Liver (tissue), 9 donors: Measurements from ENCODE around the gene GAGE10. TPM values are rescaled to one million over a fixed set of nuclear protein-coding genes. Genes with fewer than 3 reads are reported as not detected.

Experiments used
- DNase-seq: peaks from one replicate; pipeline ENCODE4 v3.0.0-alpha.2; 2017; ENCODE audit warnings: low spot score
- H3K27ac ChIP-seq, 2 donors: one replicate each; pipeline ENCODE4 v1.7.0; 2013; ENCODE audit warnings: inconsistent platforms in 2 of 2, low read length in 2 of 2, control low read depth in 1 of 2, low read depth in 1 of 2, mild to moderate bottlenecking in 1 of 2
- H3K27me3 ChIP-seq, 4 donors: one replicate each; pipeline versions ENCODE4 v1.6.1 to v1.7.0; 2013; ENCODE audit warnings: low read length in 3 of 4, inconsistent platforms in 1 of 4, mild to moderate bottlenecking in 1 of 4, moderate library complexity in 1 of 4; ENCODE audit not compliant: control insufficient read depth in 4 of 4, insufficient read depth in 4 of 4
- H3K36me3 ChIP-seq, 4 donors: one replicate each; pipeline versions ENCODE4 v1.6.1 to v1.7.0; 2013; ENCODE audit warnings: low read length in 3 of 4, mild to moderate bottlenecking in 3 of 4, low read depth in 1 of 4, moderate library complexity in 1 of 4; ENCODE audit not compliant: control insufficient read depth in 4 of 4, insufficient read depth in 3 of 4
- H3K4me1 ChIP-seq, 4 donors: one replicate each; pipeline versions ENCODE4 v1.6.1 to v1.7.0; 2013; ENCODE audit warnings: low read length in 3 of 4, mild to moderate bottlenecking in 3 of 4, moderate library complexity in 1 of 4; ENCODE audit not compliant: control insufficient read depth in 4 of 4, insufficient read depth in 4 of 4
- H3K4me3 ChIP-seq, 3 donors: one replicate each; pipeline versions ENCODE4 v1.6.1 to v1.7.0; 2013; ENCODE audit warnings: low read length in 3 of 3, control low read depth in 1 of 3, low read depth in 1 of 3, mild to moderate bottlenecking in 1 of 3
- H3K9ac ChIP-seq, 2 donors: one replicate each; pipeline ENCODE4 v1.7.0; 2013; ENCODE audit warnings: low read length in 2 of 2, mild to moderate bottlenecking in 2 of 2, moderate library complexity in 2 of 2, control low read depth in 1 of 2, low read depth in 1 of 2
- H3K9me3 ChIP-seq, 4 donors: one replicate each; pipeline versions ENCODE4 v1.6.1 to v1.7.0; 2013; ENCODE audit warnings: low read length in 3 of 4; ENCODE audit not compliant: control insufficient read depth in 4 of 4
- CTCF ChIP-seq: fragments of 150-350 bp; IDR thresholded peaks from 2 replicates; pipeline ENCODE4 v1.5.1; 2017; ENCODE audit warnings: improper control_type of control experiment, low read depth, low read length; ENCODE audit not compliant: missing input control
- FOXA1 ChIP-seq: IDR thresholded peaks from 2 replicates; pipeline ENCODE4 v1.6.1; 2016; ENCODE audit warnings: antibody characterized with exemption
- FOXA2 ChIP-seq: IDR thresholded peaks from 2 replicates; pipeline ENCODE4 v1.6.1; 2016; ENCODE audit warnings: antibody characterized with exemption
- GABPA ChIP-seq, 2 donors: IDR thresholded peaks in 1 of 2; conservative IDR thresholded peaks in 1 of 2; 2 replicates each; pipeline ENCODE4 v1.6.1; 2016; ENCODE audit warnings: antibody characterized with exemption in 2 of 2, mild to moderate bottlenecking in 1 of 2, moderate library complexity in 1 of 2
- HNF4A ChIP-seq, 2 donors: conservative IDR thresholded peaks; 2 replicates each; pipeline ENCODE4 v1.6.1; 2016; ENCODE audit warnings: antibody characterized with exemption in 2 of 2, mild to moderate bottlenecking in 2 of 2
- HNF4G ChIP-seq: IDR thresholded peaks from 2 replicates; pipeline ENCODE4 v1.6.1; 2016; ENCODE audit warnings: antibody characterized with exemption
- JUND ChIP-seq, 2 donors: IDR thresholded peaks; 2 replicates each; pipeline ENCODE4 v1.6.1; 2016; ENCODE audit warnings: antibody characterized with exemption in 2 of 2
- NR2F2 ChIP-seq: IDR thresholded peaks from 2 replicates; pipeline ENCODE4 v1.6.1; 2016; ENCODE audit warnings: antibody characterized with exemption
- RAD21 ChIP-seq, 2 donors: IDR thresholded peaks; 2 replicates each; pipeline ENCODE4 v1.6.1; 2016; ENCODE audit warnings: antibody characterized with exemption in 2 of 2, mild to moderate bottlenecking in 2 of 2
- RXRA ChIP-seq, 2 donors: IDR thresholded peaks; 2 replicates each; pipeline ENCODE4 v1.6.1; 2017 to 2018; ENCODE audit warnings: antibody characterized with exemption in 2 of 2, mild to moderate bottlenecking in 1 of 2
- TAF1 ChIP-seq: conservative IDR thresholded peaks from 2 replicates; pipeline ENCODE4 v1.6.1; 2016; ENCODE audit warnings: antibody characterized with exemption, mild to moderate bottlenecking
- YY1 ChIP-seq: IDR thresholded peaks from 2 replicates; pipeline ENCODE4 v1.6.1; 2016; ENCODE audit warnings: antibody characterized with exemption, mild to moderate bottlenecking
- ZBTB33 ChIP-seq: IDR thresholded peaks from 2 replicates; pipeline ENCODE4 v1.6.1; 2016; ENCODE audit warnings: antibody characterized with exemption
- WGBS: extraction: QIAGEN DNeasy Blood & Tissue Kit; methylation state at CpG from one replicate; pipeline ENCODE4 v1.1.7; 2013; 5-methylcytosine and 5-hydroxymethylcytosine counted together
- polyA plus RNA-seq, 2 donors: library from polyadenylated mRNA; stranded (reverse) in 1 of 2; unstranded in 1 of 2; fragments of 200-250 nt in 1 of 2; fragments of >200 nt in 1 of 2; fragmentation: Nextera tagmentation in 1 of 2; extraction: Ambion mirVana in 1 of 2; gene quantifications; one replicate each; pipeline versions ENCODE4 v1.2.1 to v1.2.3, GENCODE V29; 2013 to 2015
- total RNA-seq, 2 donors: library from RNA; depleted of rRNA; stranded (reverse); fragments of >200 nt; gene quantifications; one replicate each; pipeline ENCODE4 v1.2.3, GENCODE V29; 2014
- TF ChIP-seq, protein P1 (sequence below): IDR thresholded peaks from 2 replicates; pipeline ENCODE4 v1.6.1; 2016; ENCODE audit warnings: antibody characterized with exemption
- TF ChIP-seq, protein P2 (sequence below): IDR thresholded peaks from 2 replicates; pipeline ENCODE4 v1.6.1; 2016; ENCODE audit warnings: antibody characterized with exemption, mild to moderate bottlenecking
- TF ChIP-seq, protein P3 (sequence below): IDR thresholded peaks from 2 replicates; pipeline ENCODE4 v1.6.1; 2016; ENCODE audit warnings: antibody characterized with exemption
- donor health status: healthy.
- donor health status: healthy.
- donor health status: healthy.
- donor health status: healthy.
- donor health status: healthy.

GAGE10 gene
- total and polyA plus RNA-seq, 4 donors = not detected

GRCh38 chrX:49268702-49269009, 34.8 kb upstream of the GAGE10 start:
- Histone ChIP-seq H3K4me3 (peak overlapping the region; percentile 28 to 58 (median 48)), H3K36me3 (no peaks in the 10 kb centered on the region), H3K27me3 (no peaks in the 10 kb centered on the region), H3K27ac (peak overlapping the region; percentile 92 to 99), H3K9ac (peak overlapping the region in 1 of 2 donors; percentile 8), H3K9me3 (no peaks in the 10 kb centered on the region), H3K4me1 (peaks cover 9 to 41% (median 28%) of the 10 kb centered on the region in 4 donors)
- no peak for DNase-seq
- 1% methylated on average over 4 of the region's 4 CpGs for WGBS
- TF ChIP-seq HNF4G (no peak), GABPA (IDR thresholded peaks at IDR 0.05 in 1 of 2, conservative IDR thresholded peaks at IDR 0.05 in 1 of 2) (no peak), RXRA (IDR thresholded peaks at IDR 0.05) (no peak), FOXA1 (no peak), RAD21 (IDR thresholded peaks at IDR 0.05) (no peak), YY1 (no peak), FOXA2 (no peak), TAF1 (no peak), CTCF (no peak), ZBTB33 (no peak)
- TF ChIP-seq, protein P1, sequence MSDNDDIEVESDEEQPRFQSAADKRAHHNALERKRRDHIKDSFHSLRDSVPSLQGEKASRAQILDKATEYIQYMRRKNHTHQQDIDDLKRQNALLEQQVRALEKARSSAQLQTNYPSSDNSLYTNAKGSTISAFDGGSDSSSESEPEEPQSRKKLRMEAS = no peak
- TF ChIP-seq, protein P2, sequence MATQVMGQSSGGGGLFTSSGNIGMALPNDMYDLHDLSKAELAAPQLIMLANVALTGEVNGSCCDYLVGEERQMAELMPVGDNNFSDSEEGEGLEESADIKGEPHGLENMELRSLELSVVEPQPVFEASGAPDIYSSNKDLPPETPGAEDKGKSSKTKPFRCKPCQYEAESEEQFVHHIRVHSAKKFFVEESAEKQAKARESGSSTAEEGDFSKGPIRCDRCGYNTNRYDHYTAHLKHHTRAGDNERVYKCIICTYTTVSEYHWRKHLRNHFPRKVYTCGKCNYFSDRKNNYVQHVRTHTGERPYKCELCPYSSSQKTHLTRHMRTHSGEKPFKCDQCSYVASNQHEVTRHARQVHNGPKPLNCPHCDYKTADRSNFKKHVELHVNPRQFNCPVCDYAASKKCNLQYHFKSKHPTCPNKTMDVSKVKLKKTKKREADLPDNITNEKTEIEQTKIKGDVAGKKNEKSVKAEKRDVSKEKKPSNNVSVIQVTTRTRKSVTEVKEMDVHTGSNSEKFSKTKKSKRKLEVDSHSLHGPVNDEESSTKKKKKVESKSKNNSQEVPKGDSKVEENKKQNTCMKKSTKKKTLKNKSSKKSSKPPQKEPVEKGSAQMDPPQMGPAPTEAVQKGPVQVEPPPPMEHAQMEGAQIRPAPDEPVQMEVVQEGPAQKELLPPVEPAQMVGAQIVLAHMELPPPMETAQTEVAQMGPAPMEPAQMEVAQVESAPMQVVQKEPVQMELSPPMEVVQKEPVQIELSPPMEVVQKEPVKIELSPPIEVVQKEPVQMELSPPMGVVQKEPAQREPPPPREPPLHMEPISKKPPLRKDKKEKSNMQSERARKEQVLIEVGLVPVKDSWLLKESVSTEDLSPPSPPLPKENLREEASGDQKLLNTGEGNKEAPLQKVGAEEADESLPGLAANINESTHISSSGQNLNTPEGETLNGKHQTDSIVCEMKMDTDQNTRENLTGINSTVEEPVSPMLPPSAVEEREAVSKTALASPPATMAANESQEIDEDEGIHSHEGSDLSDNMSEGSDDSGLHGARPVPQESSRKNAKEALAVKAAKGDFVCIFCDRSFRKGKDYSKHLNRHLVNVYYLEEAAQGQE = no peak
- TF ChIP-seq, protein P3, sequence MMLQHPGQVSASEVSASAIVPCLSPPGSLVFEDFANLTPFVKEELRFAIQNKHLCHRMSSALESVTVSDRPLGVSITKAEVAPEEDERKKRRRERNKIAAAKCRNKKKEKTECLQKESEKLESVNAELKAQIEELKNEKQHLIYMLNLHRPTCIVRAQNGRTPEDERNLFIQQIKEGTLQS = no peak

GRCh38 chrX:49269010-49269766, 34.3 kb upstream of the GAGE10 start:
- peak overlapping the region; percentile 48 to 94 for H3K9ac ChIP-seq
- WGBS = under 1% methylated on average over 45 of the region's 45 CpGs
- H3K4me1 ChIP-seq = peaks cover 9 to 43% (median 29%) of the 10 kb centered on the region in 4 donors
- peak overlapping the region; percentile 92 to 99 for H3K27ac ChIP-seq
- peak overlapping the region; percentile 71 to 81 (median 76) for H3K4me3 ChIP-seq
- H3K27me3 ChIP-seq = no peaks in the 10 kb centered on the region
- H3K9me3 ChIP-seq = no peaks in the 10 kb centered on the region
- H3K36me3 ChIP-seq = no peaks in the 10 kb centered on the region
- DNase-seq = peak; percentile 89
- TF ChIP-seq ZBTB33 (no peak), HNF4A (conservative IDR thresholded peaks at IDR 0.05) (peak in 1 of 2 donors; percentile 12), FOXA2 (no peak), RAD21 (IDR thresholded peaks at IDR 0.05) (no peak), CTCF (no peak), JUND (IDR thresholded peaks at IDR 0.05) (peak; percentile 7 to 36), NR2F2 (no peak), GABPA (IDR thresholded peaks at IDR 0.05 in 1 of 2, conservative IDR thresholded peaks at IDR 0.05 in 1 of 2) (no peak), HNF4G (no peak)
- TF ChIP-seq, protein P1 = no peak
- TF ChIP-seq, protein P3 = no peak
